MCF 10A (cell line): ENCODE results near the gene DSTYK. TPM values are rescaled to one million over a fixed set of nuclear protein-coding genes. Genes with fewer than 3 reads are reported as not detected.

Experiments
- BruUV-seq: library from RNA; stranded (reverse); fragments of 400-500 nt; replicated peaks from 2 replicates; lab custom pipeline; 2021; lab: Mats Ljungman, UMichigan
- CTCF ChIA-PET: fragments of 300-600 bp; sonication (Branson Sonifier 250); formaldehyde crosslinking; extraction: SDS; loops from one replicate; lab custom pipeline; 2021; ENCODE audit warnings: antibody characterized with exemption, inconsistent platforms; lab: Yijun Ruan, JAX
- POLR2A ChIA-PET: fragments of 300-600, 350-650 bp; sonication (Branson Sonifier 250); formaldehyde crosslinking; extraction: SDS; loops from one replicate; lab custom pipeline; 2020; ENCODE audit warnings: antibody characterized with exemption, inconsistent platforms; lab: Yijun Ruan, JAX
- DNase-seq: peaks from one replicate; pipeline ENCODE4 v3.0.0-alpha.2; 2018; ENCODE audit not compliant: unreplicated experiment
- H3K27ac Mint-ChIP-seq: one replicate; pipeline ENCODE4 v1.8.0; 2022; ENCODE audit warnings: mild to moderate bottlenecking, low read depth, mixed read lengths; ENCODE audit not compliant: unreplicated experiment
- H3K27me3 Mint-ChIP-seq: one replicate; pipeline ENCODE4 v1.8.0; 2022; ENCODE audit warnings: mixed read lengths; ENCODE audit not compliant: insufficient read depth, unreplicated experiment
- H3K36me3 Mint-ChIP-seq: one replicate; pipeline ENCODE4 v1.8.0; 2022; ENCODE audit warnings: mild to moderate bottlenecking, moderate library complexity, mixed read lengths; ENCODE audit not compliant: insufficient read depth, unreplicated experiment
- H3K4me1 Mint-ChIP-seq: one replicate; pipeline ENCODE4 v1.8.0; 2022; ENCODE audit warnings: mixed read lengths; ENCODE audit not compliant: insufficient read depth, unreplicated experiment
- H3K4me3 Mint-ChIP-seq: one replicate; pipeline ENCODE4 v1.8.0; 2022; ENCODE audit warnings: mild to moderate bottlenecking, moderate library complexity, mixed read lengths; ENCODE audit not compliant: unreplicated experiment
- H3K9me3 Mint-ChIP-seq: one replicate; pipeline ENCODE4 v1.8.0; 2022; ENCODE audit warnings: mixed read lengths; ENCODE audit not compliant: unreplicated experiment
- CTCF ChIP-seq: fragments of 200-600 bp; IDR thresholded peaks from one replicate; pipeline ENCODE4 v1.8.0; 2022; ENCODE audit warnings: antibody characterized with exemption, mild to moderate bottlenecking; ENCODE audit not compliant: unreplicated experiment
- intact Hi-C: fragments of 100-400 bp; cut with micrococcal nuclease; formaldehyde crosslinking; loops from 2 replicates; pipeline ENCODE4 v1.14.1; 2022
- total RNA-seq: library from RNA; stranded (reverse); gene quantifications from 2 replicates; pipeline ENCODE4 v1.2.3, GENCODE V29; 2022

Gene DSTYK
- total RNA-seq, 1 experiment from 2014 or later = 18.4 TPM

GRCh38 chr1:205232945-205233397 is 21.5 kb upstream of the DSTYK start:
- H3K36me3 Mint-ChIP-seq = no peaks in the 10 kb centered on the region
- ChIA-PET POLR2A (interaction anchor here (0.6 to 8.7 kb wide), 4 partner anchors 24 to 316 kb away, joined by 3 to 121 read pairs (median 4); no protein-coding TSS in a partner anchor), CTCF (interaction anchor here (1.1 to 12.2 kb wide), 3 partner anchors 23 to 92 kb away, joined by 3 to 487 read pairs (median 5); no protein-coding TSS in a partner anchor)
- H3K27ac Mint-ChIP-seq = no peak overlapping the region
- TF ChIP-seq CTCF = no peak
- intact Hi-C loops = no loop called here
- peaks cover 14% of the 10 kb centered on the region for H3K27me3 Mint-ChIP-seq
- no peaks in the 10 kb centered on the region for H3K9me3 Mint-ChIP-seq
- no peak overlapping the region for H3K4me3 Mint-ChIP-seq
- DNase-seq = no peak
- no TSS peak for BruUV-seq
- H3K4me1 Mint-ChIP-seq = peaks cover 5% of the 10 kb centered on the region

- ChIA-PET CTCF (interaction anchor here (1.1 to 12.2 kb wide), 2 partner anchors 24 to 92 kb away, joined by 3 to 487 read pairs; no protein-coding TSS in a partner anchor), POLR2A (interaction anchor here (8.7 kb wide), 1 partner anchor 25 kb away, joined by 121 read pairs; no protein-coding TSS in a partner anchor)
- no peak overlapping the region for H3K27ac Mint-ChIP-seq
- intact Hi-C loops = no loop called here
- no peak for TF ChIP-seq CTCF
- no peaks in the 10 kb centered on the region for H3K9me3 Mint-ChIP-seq
- no TSS peak for BruUV-seq
- no peak for DNase-seq
- H3K27me3 Mint-ChIP-seq = peaks cover 7% of the 10 kb centered on the region
- H3K4me3 Mint-ChIP-seq = no peak overlapping the region
- H3K36me3 Mint-ChIP-seq = no peaks in the 10 kb centered on the region
- H3K4me1 Mint-ChIP-seq = peaks cover 7% of the 10 kb centered on the region
Observed at GRCh38 chr1:205232127-205232820, 20.8 kb upstream of the DSTYK start.

- H3K36me3 Mint-ChIP-seq = no peaks in the 10 kb centered on the region
- CTCF ChIA-PET = interaction anchor here (0.9 to 12.2 kb wide), 5 partner anchors 10 to 255 kb away, joined by 3 to 487 read pairs (median 41); no protein-coding TSS in a partner anchor
- H3K27ac Mint-ChIP-seq = no peak overlapping the region
- no peak for DNase-seq
- H3K4me1 Mint-ChIP-seq = peaks cover 20% of the 10 kb centered on the region
- no peak for TF ChIP-seq CTCF
- intact Hi-C loops = no loop called here
- POLR2A ChIA-PET = interaction anchor here (8.7 kb wide), 1 partner anchor 26 kb away, joined by 121 read pairs; no protein-coding TSS in a partner anchor
- no peak overlapping the region for H3K4me3 Mint-ChIP-seq
- no peaks in the 10 kb centered on the region for H3K27me3 Mint-ChIP-seq
- no TSS peak for BruUV-seq
- H3K9me3 Mint-ChIP-seq = no peaks in the 10 kb centered on the region
Observed at GRCh38 chr1:205230982-205231381, 19.5 kb upstream of the DSTYK start.
